HG02763 (cell line): Measurements from ENCODE around the gene ZCRB1.

ENCODE experiments used
- ATAC-seq: cut with Tn5 transposase; IDR thresholded peaks from one replicate; pipeline ENCODE4 v1.9.1; 2021; ENCODE audit warnings: mild to moderate bottlenecking, moderate library complexity; ENCODE audit not compliant: unreplicated experiment

ZCRB1 gene

DNA sequence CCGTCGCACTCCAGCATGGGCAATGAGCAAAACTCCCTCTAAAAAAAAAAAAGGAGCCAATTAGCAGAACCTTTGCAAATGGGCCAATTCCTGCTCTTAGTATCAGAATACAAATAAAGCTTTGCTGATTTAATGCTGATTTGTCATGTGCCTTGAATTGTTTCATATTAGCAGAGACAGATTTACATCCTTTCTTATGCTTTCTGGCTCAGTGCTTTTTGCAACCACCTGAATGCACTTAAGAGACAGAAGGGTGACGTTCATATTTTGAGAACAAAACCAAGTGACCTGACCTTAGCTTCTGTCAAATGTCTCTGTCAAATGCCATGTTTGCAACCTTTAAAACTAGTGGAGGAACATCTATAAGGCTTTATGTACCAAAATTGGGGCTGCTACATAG lies 44.0 kb downstream of the ZCRB1 start:
- ATAC-seq: no peak

DNA sequence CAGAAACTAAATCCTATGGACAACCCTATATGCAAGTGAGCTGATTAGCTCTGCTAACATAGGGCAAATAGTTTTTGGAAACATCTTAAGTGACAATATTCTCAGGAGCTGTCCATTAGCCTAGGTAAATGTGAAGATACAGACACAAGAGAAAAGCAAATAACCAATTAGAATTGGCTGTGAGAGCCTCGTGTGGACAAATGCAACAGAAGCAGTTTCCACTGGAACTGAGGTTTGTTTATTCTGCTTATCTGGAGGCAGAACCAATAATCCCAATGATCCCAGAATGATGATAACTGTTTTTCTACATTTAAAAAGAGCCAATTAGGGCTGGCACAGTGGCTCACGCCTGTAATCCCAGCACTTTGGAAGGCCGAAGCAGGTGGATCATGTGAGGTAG lies 44.6 kb downstream of the ZCRB1 start:
- no peak for ATAC-seq

DNA sequence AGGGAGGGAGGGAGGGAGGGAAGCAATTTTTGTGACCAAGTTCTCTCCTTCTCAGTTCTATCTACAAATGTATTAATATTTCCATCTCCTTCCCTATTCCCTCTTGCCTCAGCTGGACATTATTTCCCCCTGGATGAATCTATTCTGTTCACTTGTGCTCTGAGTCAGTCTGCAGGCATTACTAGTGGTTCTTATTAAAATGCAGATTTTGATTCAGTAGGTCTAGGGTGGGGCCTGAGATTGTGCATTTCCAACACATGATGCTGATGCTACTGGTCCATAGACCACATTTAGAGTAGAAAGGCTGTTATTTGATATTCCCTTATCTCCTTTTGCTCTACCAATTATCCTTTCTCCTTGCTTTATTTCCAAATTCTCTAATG lies 47.8 kb downstream of the ZCRB1 start:
- ATAC-seq: no peak

DNA sequence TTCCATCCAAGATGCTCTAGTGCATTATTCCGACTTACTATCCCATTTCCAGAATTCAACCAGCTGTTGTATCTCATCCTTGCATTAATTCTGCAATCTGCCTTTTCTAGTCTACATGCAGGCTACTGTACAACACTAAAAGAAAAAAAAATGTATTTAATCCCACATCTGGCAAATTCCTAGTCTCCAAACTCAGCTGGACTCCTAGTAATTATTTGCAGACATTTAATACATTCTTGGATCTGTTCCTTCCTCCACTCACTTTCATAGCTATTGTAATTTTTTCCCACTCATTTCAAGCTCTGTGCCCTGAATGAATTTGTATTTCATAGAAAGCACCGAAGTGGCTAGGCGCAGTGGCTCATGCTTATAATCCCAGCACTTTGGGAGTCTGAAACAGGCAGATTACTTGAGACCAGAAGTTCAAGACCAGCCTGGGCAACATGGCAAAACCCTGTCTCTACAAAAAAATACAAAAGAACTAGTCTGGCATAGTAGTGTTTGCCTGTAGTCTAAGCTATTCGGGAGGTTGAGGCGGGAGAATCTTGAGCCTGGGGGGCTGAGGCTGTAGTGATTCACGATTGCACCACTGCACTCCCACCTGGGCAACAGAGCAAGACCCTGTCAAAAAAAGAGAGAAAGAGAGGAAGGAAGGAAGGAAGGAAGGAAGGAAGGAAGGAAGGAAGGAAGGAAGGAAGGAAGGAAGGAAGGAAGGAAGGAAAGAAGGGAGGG lies 48.3 kb downstream of the ZCRB1 start:
- ATAC-seq: no peak

DNA sequence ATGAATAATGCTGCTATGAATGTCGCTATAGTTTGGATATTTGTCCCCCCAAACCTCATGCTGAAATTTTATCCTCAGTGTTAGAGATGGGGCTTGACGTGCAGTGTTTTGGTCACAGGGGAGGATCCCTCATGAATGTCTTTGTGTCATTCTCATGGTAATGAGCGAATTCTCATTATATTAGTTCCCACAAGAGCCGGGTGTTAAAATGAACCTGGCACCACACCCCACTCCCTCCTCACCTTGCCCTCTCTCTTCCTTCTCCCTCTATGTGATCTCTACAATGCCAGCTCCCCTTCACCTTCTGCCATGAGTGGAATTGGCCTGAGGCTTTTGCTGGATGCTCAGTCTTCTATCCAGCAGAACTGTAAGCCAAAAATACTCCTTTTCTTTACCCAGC lies 50.4 kb downstream of the ZCRB1 start:
- ATAC-seq: no peak

DNA sequence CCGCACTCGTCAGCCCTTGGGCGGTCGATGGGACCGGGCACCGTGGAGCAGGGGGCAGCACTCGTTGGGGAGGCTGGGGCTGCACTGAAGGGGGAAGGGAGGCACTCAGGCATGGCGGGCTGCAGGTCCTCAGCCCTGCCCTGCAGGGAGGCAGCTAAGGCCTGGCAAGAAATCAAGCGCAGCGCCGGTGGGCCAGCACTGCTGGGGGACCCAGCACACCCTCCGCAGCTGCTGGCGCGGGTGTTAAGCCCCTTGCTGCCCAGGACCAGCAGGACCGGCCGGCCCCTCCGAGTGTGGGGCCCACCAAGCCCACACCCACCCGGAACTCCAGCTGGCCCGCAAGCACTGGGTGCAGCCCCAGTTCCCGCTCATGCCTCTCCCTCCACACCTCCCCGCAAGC lies 52.2 kb downstream of the ZCRB1 start:
- ATAC-seq: no peak

DNA sequence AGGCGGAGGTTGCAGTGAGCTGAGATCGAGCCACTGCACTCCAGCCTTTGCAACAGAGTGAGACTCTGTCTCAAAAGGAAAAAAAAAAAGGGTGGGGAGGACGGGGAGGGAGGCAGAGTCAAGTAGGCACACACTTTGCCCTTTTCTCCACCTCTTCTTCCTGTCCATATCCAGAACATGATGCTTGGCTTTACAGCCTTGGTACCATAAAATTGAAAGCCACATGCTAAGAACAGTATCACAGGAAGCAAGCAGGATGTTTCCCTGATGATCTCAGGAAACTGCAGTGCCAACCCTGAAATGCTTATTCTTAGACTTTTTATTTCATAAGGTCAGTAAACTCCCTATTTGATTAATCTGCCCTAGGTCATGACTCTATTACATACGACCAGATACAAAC lies 55.3 kb downstream of the ZCRB1 start:
- ATAC-seq: no peak

DNA sequence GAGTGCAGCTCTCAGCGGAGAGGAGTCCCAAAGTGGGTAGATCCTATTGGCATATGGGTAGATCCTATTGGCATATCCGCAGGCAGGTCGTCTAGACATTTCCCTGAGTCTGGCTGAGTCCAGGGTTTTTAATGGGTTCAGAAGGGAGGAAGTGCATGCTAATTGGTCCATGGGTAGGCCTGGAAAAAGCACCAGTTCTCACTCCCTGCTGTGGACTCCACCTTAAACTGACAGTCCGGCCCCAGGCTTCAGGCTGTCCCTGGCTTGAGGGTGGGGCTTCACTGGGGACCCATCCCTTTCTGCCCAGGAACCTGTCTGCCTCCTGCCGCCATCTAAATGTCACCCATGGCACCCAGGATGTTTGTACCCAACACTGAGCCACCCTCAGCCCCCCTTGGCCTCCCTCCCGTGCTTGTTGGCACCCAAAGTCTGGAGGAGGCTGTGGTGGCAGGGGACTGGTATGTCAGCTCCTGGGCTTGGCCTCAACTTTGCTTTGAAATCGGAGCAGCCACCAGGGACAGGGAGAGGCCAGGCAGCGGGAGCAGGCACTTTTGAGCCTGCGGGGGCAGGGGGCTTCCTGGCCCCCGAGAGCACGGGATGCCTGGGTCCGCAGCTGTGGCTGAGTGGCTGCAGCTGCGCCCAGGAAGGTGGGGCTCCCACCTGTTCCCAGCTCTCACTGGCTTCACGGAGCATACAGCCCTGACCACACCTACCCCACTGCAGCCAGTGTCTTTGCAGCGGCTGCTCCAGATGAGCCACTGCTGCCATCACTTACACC lies 58.3 kb downstream of the ZCRB1 start:
- no peak for ATAC-seq

DNA sequence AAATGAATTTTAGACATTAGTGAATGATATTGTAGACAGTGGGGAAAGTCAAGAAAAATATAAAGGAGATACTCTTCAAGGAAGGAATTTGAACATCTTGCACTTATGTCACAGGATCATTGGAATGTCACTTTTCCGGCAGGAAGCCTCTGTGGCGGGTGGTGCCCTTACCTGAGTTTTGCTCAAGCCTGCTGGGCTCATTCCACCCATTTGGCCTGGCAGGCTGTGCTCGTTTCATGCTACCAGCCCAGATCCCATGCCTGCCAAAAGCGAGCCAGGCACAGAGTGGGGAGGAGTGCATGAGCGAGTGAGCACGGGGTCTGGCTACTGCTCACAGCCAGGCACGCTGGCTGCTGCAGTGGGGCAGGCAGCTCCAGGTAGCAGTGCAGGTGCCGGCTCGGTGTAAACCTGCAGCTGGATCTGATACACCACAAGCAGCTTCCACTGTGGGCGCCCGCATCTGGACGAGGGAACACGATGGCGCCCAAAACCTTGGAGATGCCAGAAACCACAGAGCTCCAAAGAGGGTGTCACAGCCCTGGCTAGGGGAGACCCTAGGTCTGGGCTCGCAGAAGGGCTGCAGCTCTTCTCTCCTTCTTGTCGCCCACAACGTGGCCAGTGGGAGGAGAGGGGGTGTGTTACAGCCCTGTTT lies 59.2 kb downstream of the ZCRB1 start:
- no peak for ATAC-seq

DNA sequence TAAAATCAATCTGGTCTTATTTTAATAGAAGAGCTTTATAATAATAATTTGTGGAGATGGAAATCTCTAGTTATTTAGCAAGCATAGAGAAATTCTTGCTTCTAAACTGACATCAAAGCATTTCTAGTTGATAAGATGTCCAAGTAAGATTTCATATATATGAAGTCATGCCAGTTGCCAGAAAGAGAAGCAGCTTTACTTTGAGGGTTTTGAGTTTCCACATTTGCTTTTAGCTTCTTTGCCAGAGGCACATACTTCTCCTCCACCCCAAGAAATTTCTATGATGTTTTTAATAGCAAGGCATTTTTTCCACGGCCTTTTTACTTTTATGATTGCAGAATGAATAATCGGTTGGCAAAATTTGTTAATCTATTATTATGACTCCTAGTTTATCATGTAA lies 63.6 kb downstream of the ZCRB1 start:
- ATAC-seq: no peak
